Upper lobe of left lung (tissue), 6 donors: ENCODE measurements around the gene OSCAR. TPM values are rescaled to one million over a fixed set of nuclear protein-coding genes. Genes with fewer than 3 reads are reported as not detected.

Experiments
- ATAC-seq, 2 donors: fragments of 200-7000 bp; cut with Tn5 transposase; one replicate each; pipeline ENCODE4 v1.9.1; 2022; ENCODE audit warnings: mild to moderate bottlenecking in 2 of 2, moderate library complexity in 2 of 2; ENCODE audit not compliant: low FRiP score in 2 of 2
- DNase-seq, 2 donors: peaks; one replicate each; pipeline ENCODE4 v3.0.0-alpha.2; 2019 to 2020
- H3K27ac ChIP-seq, 4 donors: fragments of 200-600 bp; sonication (generic); one replicate each; pipeline ENCODE4 v1.5.1; 2016 to 2019
- H3K27me3 ChIP-seq, 4 donors: fragments of 200-600 bp; sonication (generic); one replicate each; pipeline ENCODE4 v1.5.1; 2017 to 2019
- H3K36me3 ChIP-seq, 4 donors: fragments of 200-600 bp; sonication (generic); one replicate each; pipeline ENCODE4 v1.5.1; 2016 to 2019
- H3K4me1 ChIP-seq, 4 donors: fragments of 200-600 bp; sonication (generic); one replicate each; pipeline ENCODE4 v1.5.1; 2018 to 2019
- H3K4me3 ChIP-seq, 4 donors: fragments of 200-600 bp; sonication (generic); one replicate each; pipeline ENCODE4 v1.5.1; 2017 to 2019; ENCODE audit warnings: mild to moderate bottlenecking in 2 of 4, moderate library complexity in 1 of 4
- H3K9me3 ChIP-seq, 4 donors: fragments of 200-600 bp; sonication (generic); one replicate each; pipeline ENCODE4 v1.5.1; 2018 to 2019
- EP300 ChIP-seq, 4 donors: sonication (generic); formaldehyde crosslinking; IDR thresholded peaks; one replicate each; pipeline ENCODE4 v1.5.1; 2017; ENCODE audit warnings: antibody characterized with exemption in 4 of 4, control low read depth in 2 of 4
- POLR2A ChIP-seq, 4 donors: fragments of 450-650 bp; IDR thresholded peaks; one replicate each; pipeline ENCODE4 v1.5.1; 2016 to 2017; ENCODE audit warnings: antibody characterized with exemption in 4 of 4, mild to moderate bottlenecking in 2 of 4
- POLR2AphosphoS5 ChIP-seq, 2 donors: sonication (generic); formaldehyde crosslinking; IDR thresholded peaks; one replicate each; pipeline ENCODE4 v1.5.1; 2017; ENCODE audit warnings: antibody characterized with exemption in 2 of 2
- WGBS, 2 donors: methylation state at CpG; one replicate each; pipeline ENCODE4 v1.1.5; 2017 to 2018; 5-methylcytosine and 5-hydroxymethylcytosine counted together
- total RNA-seq, 6 donors: library from RNA; depleted of rRNA in 4 of 6; stranded (reverse); fragments of >200 nt in 4 of 6; gene quantifications; one replicate each; pipeline versions ENCODE4 v1.1.0 to v1.2.1, GENCODE V29; 2016 to 2021
- TF ChIP-seq, protein P1 (sequence below), 6 experiments: fragments of 450-650 bp in 4 of 6; fragments of 200-600 bp in 2 of 6; sonication (generic) in 2 of 6; IDR thresholded peaks; one replicate each; pipeline ENCODE4 v1.5.1; 2016 to 2019; ENCODE audit warnings: antibody characterized with exemption in 6 of 6
- donor health status: DM: no; HTN: no; CAD: no; lungs with moderate emphysema.
- donor health status: DM: no; HTN: yes; CAD: no; lungs with severe emphysema.

OSCAR gene
- total RNA-seq, 6 donors from 2014 or later: 18.5 to 119 (median 49.5) TPM

DNA sequence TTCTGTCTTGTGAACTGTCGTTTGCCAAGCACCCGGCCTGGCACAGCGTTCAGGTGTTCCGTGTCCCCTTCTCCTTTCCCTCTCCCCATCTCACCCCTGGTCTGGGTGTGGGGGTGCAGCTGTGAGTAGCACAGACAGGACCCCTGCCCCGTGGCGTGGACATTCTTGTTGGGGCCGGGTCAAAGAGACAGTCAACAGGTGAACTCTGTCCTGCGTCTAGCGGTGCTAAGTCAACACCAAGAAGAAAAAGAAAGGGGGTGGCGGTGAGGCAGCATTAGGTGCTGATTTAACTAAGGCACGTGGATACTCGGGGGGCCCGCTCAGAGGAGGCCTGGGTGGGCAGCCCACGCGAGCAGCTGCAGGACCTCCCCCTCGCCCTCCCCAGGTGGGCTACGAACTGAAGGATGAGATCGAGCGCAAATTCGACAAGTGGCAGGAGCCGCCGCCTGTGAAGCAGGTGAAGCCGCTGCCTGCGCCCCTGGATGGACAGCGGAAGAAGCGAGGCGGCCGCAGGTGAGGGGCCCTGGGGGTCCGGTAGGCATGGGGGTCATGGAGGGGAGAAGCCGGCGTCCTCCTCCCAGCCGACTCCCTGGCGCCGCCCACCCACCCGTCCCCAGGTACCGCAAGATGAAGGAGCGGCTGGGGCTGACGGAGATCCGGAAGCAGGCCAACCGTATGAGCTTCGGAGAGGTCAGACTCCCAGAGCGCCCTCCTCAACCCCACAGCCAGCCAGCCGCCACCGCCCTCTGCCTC is 27.3 kb upstream of the OSCAR start:
- WGBS, 2 donors: 93 to 98% methylated on average over 23 to 38 of the region's 44 CpGs
- H3K4me1 ChIP-seq: no peaks in the 10 kb centered on the region
- H3K36me3 ChIP-seq: peaks cover 45 to 94% (median 84%) of the 10 kb centered on the region in 4 donors
- H3K27me3 ChIP-seq: no peaks in the 10 kb centered on the region
- TF ChIP-seq, protein P1, sequence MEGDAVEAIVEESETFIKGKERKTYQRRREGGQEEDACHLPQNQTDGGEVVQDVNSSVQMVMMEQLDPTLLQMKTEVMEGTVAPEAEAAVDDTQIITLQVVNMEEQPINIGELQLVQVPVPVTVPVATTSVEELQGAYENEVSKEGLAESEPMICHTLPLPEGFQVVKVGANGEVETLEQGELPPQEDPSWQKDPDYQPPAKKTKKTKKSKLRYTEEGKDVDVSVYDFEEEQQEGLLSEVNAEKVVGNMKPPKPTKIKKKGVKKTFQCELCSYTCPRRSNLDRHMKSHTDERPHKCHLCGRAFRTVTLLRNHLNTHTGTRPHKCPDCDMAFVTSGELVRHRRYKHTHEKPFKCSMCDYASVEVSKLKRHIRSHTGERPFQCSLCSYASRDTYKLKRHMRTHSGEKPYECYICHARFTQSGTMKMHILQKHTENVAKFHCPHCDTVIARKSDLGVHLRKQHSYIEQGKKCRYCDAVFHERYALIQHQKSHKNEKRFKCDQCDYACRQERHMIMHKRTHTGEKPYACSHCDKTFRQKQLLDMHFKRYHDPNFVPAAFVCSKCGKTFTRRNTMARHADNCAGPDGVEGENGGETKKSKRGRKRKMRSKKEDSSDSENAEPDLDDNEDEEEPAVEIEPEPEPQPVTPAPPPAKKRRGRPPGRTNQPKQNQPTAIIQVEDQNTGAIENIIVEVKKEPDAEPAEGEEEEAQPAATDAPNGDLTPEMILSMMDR (IDR thresholded peaks at IDR 0.05): no peak
- TF ChIP-seq POLR2AphosphoS5 (IDR thresholded peaks at IDR 0.05) (no peak), EP300 (IDR thresholded peaks at IDR 0.05) (no peak)
- peak in 1 of 2 donors; percentile 78 for DNase-seq
- H3K4me3 ChIP-seq: no peak overlapping the region
- no peak for ATAC-seq
- H3K9me3 ChIP-seq: no peaks in the 10 kb centered on the region
- H3K27ac ChIP-seq: no peak overlapping the region

DNA sequence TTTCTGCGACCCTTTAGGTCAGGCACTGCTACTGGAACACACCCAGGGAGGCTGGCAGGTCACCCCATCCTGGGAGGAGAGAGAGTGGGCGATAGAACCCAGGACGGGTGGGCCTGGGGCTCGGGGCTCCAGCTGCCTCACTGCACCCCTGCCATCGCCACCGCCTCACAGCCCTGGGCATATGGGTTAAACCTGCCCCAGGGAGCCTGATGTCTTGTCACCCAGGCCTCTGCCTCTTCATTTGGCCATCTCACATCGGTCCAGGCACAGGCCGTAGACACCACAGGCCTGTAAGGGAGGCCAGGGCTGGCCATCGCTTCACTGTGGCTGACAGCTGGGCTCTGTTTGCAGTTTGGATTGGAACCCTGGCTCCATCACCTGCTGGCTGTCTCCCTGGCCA is 25.1 kb upstream of the OSCAR start:
- Histone ChIP-seq H3K27ac (no peak overlapping the region), H3K27me3 (no peaks in the 10 kb centered on the region), H3K4me1 (no peaks in the 10 kb centered on the region), H3K36me3 (peaks cover 51 to 92% (median 90%) of the 10 kb centered on the region in 4 donors), H3K4me3 (no peak overlapping the region), H3K9me3 (no peaks in the 10 kb centered on the region)
- DNase-seq (no peak), ATAC-seq (no peak)
- WGBS, 2 donors: 76 to 88% methylated on average over 4 to 9 of the region's 9 CpGs
- TF ChIP-seq, protein P1 (IDR thresholded peaks at IDR 0.05): no peak
- no peak for TF ChIP-seq POLR2AphosphoS5 (IDR thresholded peaks at IDR 0.05)
- TF ChIP-seq EP300 (IDR thresholded peaks at IDR 0.05): no peak

DNA sequence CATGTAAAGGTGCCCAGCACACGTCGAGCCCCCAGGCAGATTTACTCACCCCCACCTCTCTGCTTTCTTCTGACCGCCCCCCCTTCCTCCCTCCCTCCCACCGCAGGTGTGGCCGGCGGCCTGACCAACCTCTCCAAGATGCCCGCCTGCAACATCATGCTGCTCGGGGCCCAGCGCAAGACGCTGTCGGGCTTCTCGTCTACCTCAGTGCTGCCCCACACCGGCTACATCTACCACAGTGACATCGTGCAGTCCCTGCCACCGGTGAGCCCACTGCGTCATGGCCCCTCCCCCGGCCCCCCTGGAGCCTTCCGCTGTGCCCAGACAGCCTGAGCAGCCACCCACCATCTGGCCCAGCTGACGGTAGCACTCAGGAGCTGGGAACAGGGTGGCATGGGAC is 23.8 kb upstream of the OSCAR start:
- peaks cover 52 to 97% (median 95%) of the 10 kb centered on the region in 4 donors for H3K36me3 ChIP-seq

DNA sequence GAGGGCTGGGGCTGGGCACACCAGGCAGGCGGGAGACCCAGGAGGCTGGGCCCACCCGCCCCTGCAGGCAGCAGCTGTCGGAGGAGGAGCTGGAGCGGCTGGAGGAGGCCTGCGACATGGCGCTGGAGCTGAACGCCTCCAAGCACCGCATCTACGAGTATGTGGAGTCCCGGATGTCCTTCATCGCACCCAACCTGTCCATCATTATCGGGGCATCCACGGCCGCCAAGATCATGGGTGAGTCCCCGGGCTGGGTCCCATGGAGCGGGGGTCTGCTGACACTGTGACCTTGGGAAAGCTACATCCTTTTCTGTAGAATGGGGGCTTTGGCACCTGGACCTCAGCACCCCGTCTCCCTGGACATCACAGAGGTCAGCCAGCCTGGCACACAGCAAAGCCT is 23.1 kb upstream of the OSCAR start:
- Histone ChIP-seq H3K27me3 (no peaks in the 10 kb centered on the region), H3K36me3 (peaks cover 47 to 93% (median 90%) of the 10 kb centered on the region in 4 donors), H3K4me1 (no peaks in the 10 kb centered on the region), H3K9me3 (no peaks in the 10 kb centered on the region), H3K27ac (no peak overlapping the region), H3K4me3 (no peak overlapping the region)
- TF ChIP-seq EP300 (IDR thresholded peaks at IDR 0.05) (no peak), POLR2A (IDR thresholded peaks at IDR 0.05) (no peak), POLR2AphosphoS5 (IDR thresholded peaks at IDR 0.05) (no peak)
- TF ChIP-seq, protein P1 (IDR thresholded peaks at IDR 0.05): no peak
- ATAC-seq (no peak), DNase-seq (no peak)
- 97 to 100% methylated on average over 4 to 17 of the region's 17 CpGs for WGBS, 2 donors

More for the DNA sequence above, 23.8 kb upstream of the OSCAR start:
- Histone ChIP-seq H3K4me3 (no peak overlapping the region), H3K9me3 (no peaks in the 10 kb centered on the region), H3K27me3 (no peaks in the 10 kb centered on the region), H3K27ac (no peak overlapping the region), H3K4me1 (no peaks in the 10 kb centered on the region)
- DNase-seq: no peak
- no peak for ATAC-seq
- TF ChIP-seq POLR2A (IDR thresholded peaks at IDR 0.05): no peak
- TF ChIP-seq POLR2AphosphoS5 (IDR thresholded peaks at IDR 0.05): no peak
- TF ChIP-seq EP300 (IDR thresholded peaks at IDR 0.05): no peak
- TF ChIP-seq, protein P1 (IDR thresholded peaks at IDR 0.05): no peak
- whole genome bisulfite sequencing, 2 donors: 90 to 94% methylated on average over 14 to 16 of the region's 19 CpGs

DNA sequence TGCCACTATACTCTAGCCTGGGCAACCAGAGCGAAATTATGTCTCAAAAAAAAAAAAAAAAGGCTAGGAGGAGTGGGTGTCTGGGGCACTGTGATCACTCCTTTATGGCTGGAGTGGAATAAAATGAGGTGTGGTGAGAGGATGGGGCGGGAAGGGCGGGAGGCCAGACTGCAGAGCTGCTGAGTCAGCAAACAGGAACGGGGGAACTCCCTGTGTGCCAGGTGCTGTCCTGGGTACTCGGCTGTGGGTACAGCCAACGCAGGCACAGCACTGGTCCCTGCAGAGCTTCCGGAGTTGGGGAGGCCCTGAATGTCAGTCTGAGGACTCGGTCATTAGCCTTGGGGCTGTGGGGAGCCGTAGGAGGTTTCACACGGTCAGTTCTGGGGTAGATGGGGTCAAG is 20.7 kb upstream of the OSCAR start:
- H3K4me3 ChIP-seq: no peak overlapping the region
- H3K36me3 ChIP-seq: peaks cover 34 to 76% (median 70%) of the 10 kb centered on the region in 4 donors
- ATAC-seq: no peak
- no peak for TF ChIP-seq EP300 (IDR thresholded peaks at IDR 0.05)
- no peak for TF ChIP-seq POLR2AphosphoS5 (IDR thresholded peaks at IDR 0.05)
- TF ChIP-seq POLR2A (IDR thresholded peaks at IDR 0.05): no peak
- no peak for DNase-seq
- H3K27ac ChIP-seq: no peak overlapping the region
- no peaks in the 10 kb centered on the region for H3K9me3 ChIP-seq
- H3K27me3 ChIP-seq: no peaks in the 10 kb centered on the region
- WGBS, 2 donors: 94 to 97% methylated on average over 10 of the region's 10 CpGs
- H3K4me1 ChIP-seq: peaks cover 8 to 11% (median 10%) of the 10 kb centered on the region in 4 donors
